SK-N-SH treated with all-trans-retinoic acid at 6 μM for 48 hours (cell line): ENCODE measurements around the gene RSPH9.

Source experiments
- ESRRG ChIP-seq: fragments of 250-450 bp; sonication (Bioruptor Pico); IDR thresholded peaks from 2 replicates; pipeline ENCODE4 v1.6.1; 2021; ENCODE audit warnings: mild to moderate bottlenecking
- RARB ChIP-seq: fragments of 250-450 bp; sonication (Bioruptor Pico); IDR thresholded peaks from 2 replicates; pipeline ENCODE4 v1.8.0; 2021; ENCODE audit warnings: mild to moderate bottlenecking, moderate library complexity
- TOX ChIP-seq: fragments of 250-450 bp; sonication (Bioruptor Pico); IDR thresholded peaks from 2 replicates; pipeline ENCODE4 v1.8.0; 2021; ENCODE audit warnings: mild to moderate bottlenecking, moderate library complexity, borderline replicate concordance
- ZFP3 ChIP-seq: fragments of 250-450 bp; sonication (Bioruptor Pico); IDR thresholded peaks from 2 replicates; pipeline ENCODE4 v1.5.0; 2020; ENCODE audit warnings: mild to moderate bottlenecking, moderate library complexity

- no peak for TF ChIP-seq TOX (CRISPR knock-in tag)
- TF ChIP-seq ZFP3 (CRISPR knock-in tag): 0 out of 2 replicates have a peak, but pooled peaks have one; percentile 47
- TF ChIP-seq ESRRG: no peak
- no peak for TF ChIP-seq RARB
These were observed 15.1 kb upstream of the RSPH9 start for GRCh38 chr6:43629505-43630300.
